Ishikawa (cell line): ENCODE measurements around the gene CUTC.

Source experiments
- CEBPB ChIP-seq: IDR thresholded peaks from 2 replicates; pipeline ENCODE4 v1.6.1; 2012
- CREB1 ChIP-seq: IDR thresholded peaks from 2 replicates; pipeline ENCODE4 v1.6.1; 2012; ENCODE audit warnings: low read depth
- EGR1 ChIP-seq: IDR thresholded peaks from 2 replicates; pipeline ENCODE4 v1.6.1; 2012
- EP300 ChIP-seq: IDR thresholded peaks from 2 replicates; pipeline ENCODE4 v1.6.1; 2012; ENCODE audit warnings: borderline replicate concordance
- FOXM1 ChIP-seq: IDR thresholded peaks from 2 replicates; pipeline ENCODE4 v1.6.1; 2012; ENCODE audit warnings: low read depth, borderline replicate concordance
- NFIC ChIP-seq: IDR thresholded peaks from 2 replicates; pipeline ENCODE4 v1.6.1; 2012
- RAD21 ChIP-seq: IDR thresholded peaks from 2 replicates; pipeline ENCODE4 v1.6.1; 2012; ENCODE audit warnings: low read depth
- TAF1 ChIP-seq: IDR thresholded peaks from 2 replicates; pipeline ENCODE4 v1.6.1; 2012; ENCODE audit warnings: low read depth, mild to moderate bottlenecking
- TCF12 ChIP-seq: IDR thresholded peaks from 2 replicates; pipeline ENCODE4 v1.6.1; 2012; ENCODE audit warnings: low read depth
- TEAD4 ChIP-seq: IDR thresholded peaks from 2 replicates; pipeline ENCODE4 v1.6.1; 2012
- YY1 ChIP-seq: IDR thresholded peaks from 2 replicates; pipeline ENCODE4 v1.6.1; 2012; ENCODE audit warnings: low read depth
- ZBTB7A ChIP-seq: IDR thresholded peaks from 2 replicates; pipeline ENCODE4 v1.6.1; 2012; ENCODE audit warnings: low read depth
- TF ChIP-seq, protein P1 (sequence below): IDR thresholded peaks from 2 replicates; pipeline ENCODE4 v1.6.1; 2012
- TF ChIP-seq, protein P2 (sequence below): IDR thresholded peaks from 2 replicates; pipeline ENCODE4 v1.6.1; 2012; ENCODE audit warnings: low read depth, mild to moderate bottlenecking
- TF ChIP-seq, protein P3 (sequence below): IDR thresholded peaks from 2 replicates; pipeline ENCODE4 v1.6.1; 2012

The CUTC gene

DNA sequence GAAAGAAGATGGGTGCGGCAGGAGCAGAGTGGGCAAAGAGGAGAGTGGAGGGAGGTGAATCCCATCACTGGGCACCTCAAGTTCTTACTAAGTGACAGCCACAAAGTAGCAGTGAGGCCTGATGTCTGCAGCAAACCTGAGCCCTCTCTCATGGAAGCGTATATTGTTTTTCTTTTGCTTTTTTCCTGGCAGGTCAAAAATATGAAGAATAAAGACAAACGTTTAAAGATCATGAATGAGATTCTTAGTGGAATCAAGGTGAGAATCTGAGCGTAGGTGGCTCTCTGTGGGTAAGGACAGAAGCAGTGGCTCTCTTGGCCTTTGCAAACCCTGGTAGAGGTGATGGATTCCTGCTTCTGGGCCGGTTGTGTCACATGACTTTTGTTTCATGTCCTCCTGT lies 73.2 kb downstream of the CUTC start:
- no peak for TF ChIP-seq ZBTB7A
- no peak for TF ChIP-seq TCF12
- no peak for TF ChIP-seq CREB1
- TF ChIP-seq FOXM1: no peak
- TF ChIP-seq, protein P1, sequence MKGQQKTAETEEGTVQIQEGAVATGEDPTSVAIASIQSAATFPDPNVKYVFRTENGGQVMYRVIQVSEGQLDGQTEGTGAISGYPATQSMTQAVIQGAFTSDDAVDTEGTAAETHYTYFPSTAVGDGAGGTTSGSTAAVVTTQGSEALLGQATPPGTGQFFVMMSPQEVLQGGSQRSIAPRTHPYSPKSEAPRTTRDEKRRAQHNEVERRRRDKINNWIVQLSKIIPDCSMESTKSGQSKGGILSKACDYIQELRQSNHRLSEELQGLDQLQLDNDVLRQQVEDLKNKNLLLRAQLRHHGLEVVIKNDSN: no peak
- no peak for TF ChIP-seq EGR1
- TF ChIP-seq, protein P2, sequence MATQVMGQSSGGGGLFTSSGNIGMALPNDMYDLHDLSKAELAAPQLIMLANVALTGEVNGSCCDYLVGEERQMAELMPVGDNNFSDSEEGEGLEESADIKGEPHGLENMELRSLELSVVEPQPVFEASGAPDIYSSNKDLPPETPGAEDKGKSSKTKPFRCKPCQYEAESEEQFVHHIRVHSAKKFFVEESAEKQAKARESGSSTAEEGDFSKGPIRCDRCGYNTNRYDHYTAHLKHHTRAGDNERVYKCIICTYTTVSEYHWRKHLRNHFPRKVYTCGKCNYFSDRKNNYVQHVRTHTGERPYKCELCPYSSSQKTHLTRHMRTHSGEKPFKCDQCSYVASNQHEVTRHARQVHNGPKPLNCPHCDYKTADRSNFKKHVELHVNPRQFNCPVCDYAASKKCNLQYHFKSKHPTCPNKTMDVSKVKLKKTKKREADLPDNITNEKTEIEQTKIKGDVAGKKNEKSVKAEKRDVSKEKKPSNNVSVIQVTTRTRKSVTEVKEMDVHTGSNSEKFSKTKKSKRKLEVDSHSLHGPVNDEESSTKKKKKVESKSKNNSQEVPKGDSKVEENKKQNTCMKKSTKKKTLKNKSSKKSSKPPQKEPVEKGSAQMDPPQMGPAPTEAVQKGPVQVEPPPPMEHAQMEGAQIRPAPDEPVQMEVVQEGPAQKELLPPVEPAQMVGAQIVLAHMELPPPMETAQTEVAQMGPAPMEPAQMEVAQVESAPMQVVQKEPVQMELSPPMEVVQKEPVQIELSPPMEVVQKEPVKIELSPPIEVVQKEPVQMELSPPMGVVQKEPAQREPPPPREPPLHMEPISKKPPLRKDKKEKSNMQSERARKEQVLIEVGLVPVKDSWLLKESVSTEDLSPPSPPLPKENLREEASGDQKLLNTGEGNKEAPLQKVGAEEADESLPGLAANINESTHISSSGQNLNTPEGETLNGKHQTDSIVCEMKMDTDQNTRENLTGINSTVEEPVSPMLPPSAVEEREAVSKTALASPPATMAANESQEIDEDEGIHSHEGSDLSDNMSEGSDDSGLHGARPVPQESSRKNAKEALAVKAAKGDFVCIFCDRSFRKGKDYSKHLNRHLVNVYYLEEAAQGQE: no peak
- TF ChIP-seq, protein P3, sequence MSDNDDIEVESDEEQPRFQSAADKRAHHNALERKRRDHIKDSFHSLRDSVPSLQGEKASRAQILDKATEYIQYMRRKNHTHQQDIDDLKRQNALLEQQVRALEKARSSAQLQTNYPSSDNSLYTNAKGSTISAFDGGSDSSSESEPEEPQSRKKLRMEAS: no peak
- TF ChIP-seq NFIC: no peak
- no peak for TF ChIP-seq TEAD4
- no peak for TF ChIP-seq TAF1
- no peak for TF ChIP-seq CEBPB
- TF ChIP-seq RAD21: no peak
- TF ChIP-seq EP300: no peak
- TF ChIP-seq YY1: no peak
